GM12878 (cell line): ENCODE data around the gene VCAM1. TPM values are rescaled to one million over a fixed set of nuclear protein-coding genes. Genes with fewer than 3 reads are reported as not detected.

ENCODE experiments used
- ATAC-seq: fragments of 200-7000 bp; cut with Tn5 transposase; 3 replicates; pipeline ENCODE4 v1.9.1; 2020; ENCODE audit warnings: mild to moderate bottlenecking, moderate library complexity
- BruUV-seq: library from RNA; stranded (reverse); fragments of 400-500 nt; replicated peaks from 2 replicates; lab custom pipeline; 2021; lab: Mats Ljungman, UMichigan
- CTCF ChIA-PET: fragments of 300-600 bp; sonication (Branson Sonifier 250); formaldehyde crosslinking; extraction: SDS; loops from one replicate; lab custom pipeline; 2021; ENCODE audit warnings: inconsistent platforms; lab: Yijun Ruan, JAX
- POLR2A ChIA-PET: fragments of 350-600 bp; formaldehyde crosslinking; extraction: SDS; loops from one replicate; lab custom pipeline; 2021; ENCODE audit warnings: inconsistent platforms; lab: Charles Lee
- RAD21 ChIA-PET: fragments of 300-600 bp; sonication (Branson Sonifier 250); formaldehyde crosslinking; loops from one replicate; lab custom pipeline; 2023; ENCODE audit warnings: antibody characterized with exemption; ENCODE audit not compliant: unreplicated experiment; lab: Charles Lee
- SMC1A ChIA-PET: fragments of 300-600 bp; sonication (Branson Sonifier 250); formaldehyde crosslinking; loops from one replicate; lab custom pipeline; 2023; ENCODE audit not compliant: unreplicated experiment, uncharacterized antibody; lab: Charles Lee
- DNase-seq: peaks from one replicate; pipeline ENCODE4 v3.0.0-alpha.2; 2011; ENCODE audit warnings: low read depth, low spot score
- FAIRE-seq: peaks from 3 replicates; lab custom pipeline; 2011; peaks lifted over from hg19 to GRCh38; lab: Jason Lieb, UNC
- H2AFZ ChIP-seq: 2 replicates; pipeline ENCODE4 v1.6.0; 2011; ENCODE audit warnings: low read depth, low read length, control low read depth; ENCODE audit not compliant: control insufficient read depth
- H3K27ac ChIP-seq: 2 replicates; pipeline ENCODE4 v1.5.1; 2011; ENCODE audit warnings: control low read depth; ENCODE audit not compliant: control insufficient read depth, insufficient read depth
- H3K27me3 ChIP-seq, 2 experiments: replicated peaks in 1 of 2; 2 replicates each; pipeline versions ENCODE4 v1.6.0 to v1.6.1; 2011; ENCODE audit warnings: low read length in 1 of 2; ENCODE audit not compliant: control insufficient read depth in 2 of 2, insufficient read depth in 2 of 2
- H3K36me3 ChIP-seq, 2 experiments: 2 replicates each; pipeline ENCODE4 v1.5.1; 2011; ENCODE audit warnings: low read length in 1 of 2; ENCODE audit not compliant: control insufficient read depth in 2 of 2, insufficient read depth in 2 of 2
- H3K4me1 ChIP-seq: 2 replicates; pipeline ENCODE4 v1.6.1; 2011; ENCODE audit warnings: mild to moderate bottlenecking, low read length, moderate library complexity, mixed read lengths; ENCODE audit not compliant: control insufficient read depth, insufficient read depth
- H3K4me2 ChIP-seq: 2 replicates; pipeline ENCODE4 v1.6.0; 2011; ENCODE audit warnings: control low read depth; ENCODE audit not compliant: control insufficient read depth, insufficient read depth
- H3K4me3 ChIP-seq: fragments of 200-600 bp; sonication (generic); 2 replicates; pipeline ENCODE4 v1.5.1; 2016
- H3K79me2 ChIP-seq: 2 replicates; pipeline ENCODE4 v1.6.0; 2011; ENCODE audit warnings: low read length; ENCODE audit not compliant: control insufficient read depth, insufficient read depth
- H3K9ac ChIP-seq: 2 replicates; pipeline ENCODE4 v1.8.0; 2011; ENCODE audit warnings: low read length, control low read depth, mixed read lengths; ENCODE audit not compliant: control insufficient read depth, insufficient read depth
- H3K9me3 ChIP-seq: replicated peaks from 3 replicates; pipeline ENCODE4 v1.5.1; 2011; ENCODE audit warnings: mild to moderate bottlenecking, low read length; ENCODE audit not compliant: control insufficient read depth, insufficient read depth
- H4K20me1 ChIP-seq: 2 replicates; pipeline ENCODE4 v1.6.0; 2011; ENCODE audit not compliant: control insufficient read depth, insufficient read depth
- BACH1 ChIP-seq: fragments of 450-650 bp; IDR thresholded peaks from 2 replicates; pipeline ENCODE4 v1.6.1; 2017; ENCODE audit warnings: mild to moderate bottlenecking, borderline replicate concordance
- CEBPB ChIP-seq, 2 experiments: fragments of 150-350 bp in 1 of 2; IDR thresholded peaks; 2 replicates each; pipeline ENCODE4 v1.6.1; 2012 to 2014; ENCODE audit warnings: low read depth in 2 of 2, low read length in 2 of 2, borderline replicate concordance in 1 of 2, inconsistent platforms in 1 of 2
- CHD4 ChIP-seq: fragments of 200-600 bp; sonication (generic); IDR thresholded peaks from 2 replicates; pipeline ENCODE4 v1.6.1; 2016; ENCODE audit warnings: mild to moderate bottlenecking
- CREB1 ChIP-seq: IDR thresholded peaks from 2 replicates; pipeline ENCODE4 v1.6.1; 2012; ENCODE audit warnings: low read depth, mild to moderate bottlenecking, inconsistent platforms
- DPF2 ChIP-seq: fragments of 450-650 bp; IDR thresholded peaks from 2 replicates; pipeline ENCODE4 v1.6.1; 2017; ENCODE audit warnings: mild to moderate bottlenecking
- EZH2 ChIP-seq: IDR thresholded peaks from 2 replicates; pipeline ENCODE4 v1.6.1; 2012; ENCODE audit warnings: low read depth, mild to moderate bottlenecking, control low read depth, inconsistent platforms, low read length, borderline replicate concordance; ENCODE audit not compliant: control insufficient read depth
- GATAD2B ChIP-seq: fragments of 450-650 bp; conservative IDR thresholded peaks from 2 replicates; pipeline ENCODE4 v1.6.1; 2017; ENCODE audit warnings: low read depth, mild to moderate bottlenecking, moderate library complexity
- HDAC2 ChIP-seq: fragments of 200-600 bp; sonication (generic); IDR thresholded peaks from 2 replicates; pipeline ENCODE4 v1.6.1; 2017
- PAX8 ChIP-seq: fragments of 450-650 bp; IDR thresholded peaks from 2 replicates; pipeline ENCODE4 v1.6.1; 2017; ENCODE audit warnings: mild to moderate bottlenecking, moderate library complexity
- POLR2AphosphoS5 ChIP-seq: IDR thresholded peaks from 2 replicates; pipeline ENCODE4 v1.6.1; 2011; ENCODE audit warnings: mild to moderate bottlenecking, low read length, inconsistent platforms
- RELA ChIP-seq: fragments of 450-650 bp; IDR thresholded peaks from 2 replicates; pipeline ENCODE4 v1.8.0; 2014; ENCODE audit warnings: borderline replicate concordance; ENCODE audit not compliant: partially characterized antibody
- SIN3A ChIP-seq: IDR thresholded peaks from 2 replicates; pipeline ENCODE4 v1.6.1; 2012; ENCODE audit warnings: low read depth, low read length, improper control_type of control experiment
- SIX5 ChIP-seq: IDR thresholded peaks from 2 replicates; pipeline ENCODE4 v1.6.1; 2011; ENCODE audit warnings: mild to moderate bottlenecking, low read depth, low read length, moderate library complexity; ENCODE audit not compliant: severe bottlenecking
- SMAD5 ChIP-seq: IDR thresholded peaks from 2 replicates; pipeline ENCODE4 v1.6.1; 2016; ENCODE audit warnings: antibody characterized with exemption, low read depth
- SUZ12 ChIP-seq: fragments of 200-600 bp; sonication (generic); IDR thresholded peaks from one replicate; pipeline ENCODE4 v1.6.1; 2018; ENCODE audit warnings: antibody characterized with exemption, mild to moderate bottlenecking; ENCODE audit not compliant: unreplicated experiment
- TCF12 ChIP-seq: IDR thresholded peaks from 2 replicates; pipeline ENCODE4 v1.6.1; 2011; ENCODE audit warnings: low read depth, mild to moderate bottlenecking, low read length
- YBX1 ChIP-seq: fragments of 450-650 bp; IDR thresholded peaks from 2 replicates; pipeline ENCODE4 v1.6.1; 2016; ENCODE audit warnings: antibody characterized with exemption
- WGBS: methylation state at CpG from one replicate; pipeline ENCODE4 v1.1.6; 2016; ENCODE audit warnings: low lambda C conversion rate; ENCODE audit not compliant: insufficient replicate concordance, insufficient coverage; ENCODE audit errors: missing lambda C conversion rate; 5-methylcytosine and 5-hydroxymethylcytosine counted together
- in situ Hi-C: fragments of 300-500 bp; cut with MboI; formaldehyde crosslinking; loops from 9 replicates; pipeline ENCODE4 v1.14.3; 2018; ENCODE audit warnings: mixed read lengths
- intact Hi-C: fragments of 100-400 bp; cut with micrococcal nuclease; formaldehyde crosslinking; loops from one replicate; pipeline ENCODE4 v1.14.2; 2022; ENCODE audit not compliant: unreplicated experiment
- polyA plus RNA-seq, 11 experiments: library from polyadenylated mRNA; depleted of rRNA in 4 of 11; unstranded in 6 of 11; stranded (reverse) in 5 of 11; fragments of >200 nt; fragmentation: Nextera tagmentation in 4 of 11; fragmentation: Illumina TruSeq in 1 of 11; extraction: Ambion mirVana in 4 of 11; extraction: Trizol in 1 of 11; gene quantifications; 1 replicate in 1 of 11; 2 replicates in 10 of 11; pipeline versions ENCODE4 v1.2.1 to v1.2.3, GENCODE V29; 2011 to 2016; ENCODE audit warnings: inconsistent platforms in 2 of 11, missing spikeins in 2 of 11, low read depth in 1 of 11
- total RNA-seq, 4 experiments: library from RNA; depleted of rRNA in 3 of 4; stranded (reverse); fragments of >200 nt in 3 of 4; fragmentation: Illumina TruSeq in 1 of 4; extraction: Trizol in 1 of 4; gene quantifications; 2 replicates each; pipeline versions ENCODE4 v1.2.1 to v1.2.3, GENCODE V29; 2013 to 2021
- TF ChIP-seq, protein P1 (sequence below): fragments of 450-650 bp; IDR thresholded peaks from 2 replicates; pipeline ENCODE4 v1.6.1; 2017; ENCODE audit warnings: mild to moderate bottlenecking, moderate library complexity
- TF ChIP-seq, protein P2 (sequence below): IDR thresholded peaks from 2 replicates; pipeline ENCODE4 v1.6.1; 2011; ENCODE audit warnings: low read depth, mild to moderate bottlenecking, low read length, moderate library complexity, borderline replicate concordance; ENCODE audit errors: extremely low read depth
- TF ChIP-seq, protein P3 (sequence below): IDR thresholded peaks from 2 replicates; pipeline ENCODE4 v1.6.1; 2012; ENCODE audit warnings: low read length, inconsistent platforms

Gene VCAM1
- total and polyA plus RNA-seq, 10 of the 15 experiments (the other 5 are each of a cell fraction or from before 2014, with no cell fraction given), result 5.0 to 13.6 (median 7.4) TPM

DNA sequence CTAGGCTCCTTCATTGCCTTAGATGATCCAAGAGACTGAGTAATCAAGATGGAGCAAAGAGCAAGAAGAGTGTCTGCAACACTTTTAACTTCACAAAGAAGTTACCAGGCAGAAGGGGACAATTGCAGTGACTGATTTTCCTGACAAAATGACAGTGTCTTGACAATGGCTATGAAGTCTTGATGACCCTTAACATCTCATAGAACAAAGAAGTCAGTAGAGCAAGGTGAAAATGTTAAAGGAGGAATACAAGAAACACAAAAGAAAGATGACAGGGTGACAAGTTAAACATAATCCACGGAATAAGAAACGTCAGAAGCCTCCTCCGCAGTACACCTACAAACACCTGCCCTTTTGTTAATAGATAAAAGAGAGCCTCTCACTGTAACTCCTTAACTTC lies 15.1 kb upstream of the VCAM1 start (continued):
- TF ChIP-seq, protein P1, sequence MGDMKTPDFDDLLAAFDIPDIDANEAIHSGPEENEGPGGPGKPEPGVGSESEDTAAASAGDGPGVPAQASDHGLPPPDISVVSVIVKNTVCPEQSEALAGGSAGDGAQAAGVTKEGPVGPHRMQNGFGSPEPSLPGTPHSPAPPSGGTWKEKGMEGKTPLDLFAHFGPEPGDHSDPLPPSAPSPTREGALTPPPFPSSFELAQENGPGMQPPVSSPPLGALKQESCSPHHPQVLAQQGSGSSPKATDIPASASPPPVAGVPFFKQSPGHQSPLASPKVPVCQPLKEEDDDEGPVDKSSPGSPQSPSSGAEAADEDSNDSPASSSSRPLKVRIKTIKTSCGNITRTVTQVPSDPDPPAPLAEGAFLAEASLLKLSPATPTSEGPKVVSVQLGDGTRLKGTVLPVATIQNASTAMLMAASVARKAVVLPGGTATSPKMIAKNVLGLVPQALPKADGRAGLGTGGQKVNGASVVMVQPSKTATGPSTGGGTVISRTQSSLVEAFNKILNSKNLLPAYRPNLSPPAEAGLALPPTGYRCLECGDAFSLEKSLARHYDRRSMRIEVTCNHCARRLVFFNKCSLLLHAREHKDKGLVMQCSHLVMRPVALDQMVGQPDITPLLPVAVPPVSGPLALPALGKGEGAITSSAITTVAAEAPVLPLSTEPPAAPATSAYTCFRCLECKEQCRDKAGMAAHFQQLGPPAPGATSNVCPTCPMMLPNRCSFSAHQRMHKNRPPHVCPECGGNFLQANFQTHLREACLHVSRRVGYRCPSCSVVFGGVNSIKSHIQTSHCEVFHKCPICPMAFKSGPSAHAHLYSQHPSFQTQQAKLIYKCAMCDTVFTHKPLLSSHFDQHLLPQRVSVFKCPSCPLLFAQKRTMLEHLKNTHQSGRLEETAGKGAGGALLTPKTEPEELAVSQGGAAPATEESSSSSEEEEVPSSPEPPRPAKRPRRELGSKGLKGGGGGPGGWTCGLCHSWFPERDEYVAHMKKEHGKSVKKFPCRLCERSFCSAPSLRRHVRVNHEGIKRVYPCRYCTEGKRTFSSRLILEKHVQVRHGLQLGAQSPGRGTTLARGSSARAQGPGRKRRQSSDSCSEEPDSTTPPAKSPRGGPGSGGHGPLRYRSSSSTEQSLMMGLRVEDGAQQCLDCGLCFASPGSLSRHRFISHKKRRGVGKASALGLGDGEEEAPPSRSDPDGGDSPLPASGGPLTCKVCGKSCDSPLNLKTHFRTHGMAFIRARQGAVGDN, result no peak
- TF ChIP-seq CHD4 (no peak), BACH1 (no peak)

DNA sequence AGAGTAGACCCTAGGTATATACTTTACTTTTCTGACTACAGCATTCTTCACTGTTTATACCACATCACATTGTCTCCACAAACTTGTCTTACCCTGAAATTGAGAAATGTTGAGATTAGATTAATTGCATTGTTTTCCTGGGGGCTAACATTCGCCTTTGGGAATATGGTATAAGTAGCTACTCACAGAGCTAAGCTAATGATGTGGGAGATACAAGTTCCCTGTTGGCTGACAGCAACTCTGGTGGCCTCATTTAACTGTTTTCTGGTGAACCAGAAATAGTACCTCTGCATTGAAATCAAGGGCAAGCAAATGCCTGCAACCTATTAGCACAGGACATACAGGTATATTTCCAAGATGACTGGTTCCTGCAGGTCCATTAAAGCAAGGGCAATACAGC lies 13.2 kb upstream of the VCAM1 start:
- WGBS, result 26% methylated on average over 1 of the region's 1 CpG
- no peaks in the 10 kb centered on the region for H3K36me3 ChIP-seq
- no peak for DNase-seq
- ChIA-PET CTCF (no interaction called here), RAD21 (no interaction called here), SMC1A (interaction anchor here (1.0 to 1.4 kb wide), 2 partner anchors 10 to 23 kb away, joined by 3 read pairs; no protein-coding TSS in a partner anchor), POLR2A (no interaction called here)
- in situ Hi-C loops, result no loop called here
- H4K20me1 ChIP-seq, result no peaks in the 10 kb centered on the region
- H3K27ac ChIP-seq, result no peak overlapping the region
- H3K4me3 ChIP-seq, result no peak overlapping the region
- no peak overlapping the region for H3K4me2 ChIP-seq
- no peaks in the 10 kb centered on the region for H3K79me2 ChIP-seq
- no peaks in the 10 kb centered on the region for H3K4me1 ChIP-seq
- no peak for ATAC-seq
- 0 out of 4 replicates have a peak, but pooled peaks cover 0 to 3% of the 10 kb centered on the region in 2 experiments for H3K27me3 ChIP-seq
- intact Hi-C loops, result no loop called here
- no peaks in the 10 kb centered on the region for H3K9me3 ChIP-seq
- no TSS peak for BruUV-seq
- no peak overlapping the region for H2AFZ ChIP-seq
- no peak for FAIRE-seq
- H3K9ac ChIP-seq, result no peak overlapping the region
- TF ChIP-seq TCF12 (no peak), SUZ12 (no peak), SIX5 (no peak), GATAD2B (no peak), RELA (no peak), PAX8 (no peak), SMAD5 (no peak), YBX1 (no peak), DPF2 (no peak), HDAC2 (no peak), CEBPB (IDR thresholded peaks at IDR 0.05; ENCODE audit: borderline replicate concordance in 1 of 2, low read depth in 2 of 2, low read length in 2 of 2) (no peak), SIN3A (no peak), POLR2AphosphoS5 (no peak), EZH2 (no peak), CREB1 (no peak)
- TF ChIP-seq, protein P2, sequence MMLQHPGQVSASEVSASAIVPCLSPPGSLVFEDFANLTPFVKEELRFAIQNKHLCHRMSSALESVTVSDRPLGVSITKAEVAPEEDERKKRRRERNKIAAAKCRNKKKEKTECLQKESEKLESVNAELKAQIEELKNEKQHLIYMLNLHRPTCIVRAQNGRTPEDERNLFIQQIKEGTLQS, result no peak
- TF ChIP-seq, protein P3, sequence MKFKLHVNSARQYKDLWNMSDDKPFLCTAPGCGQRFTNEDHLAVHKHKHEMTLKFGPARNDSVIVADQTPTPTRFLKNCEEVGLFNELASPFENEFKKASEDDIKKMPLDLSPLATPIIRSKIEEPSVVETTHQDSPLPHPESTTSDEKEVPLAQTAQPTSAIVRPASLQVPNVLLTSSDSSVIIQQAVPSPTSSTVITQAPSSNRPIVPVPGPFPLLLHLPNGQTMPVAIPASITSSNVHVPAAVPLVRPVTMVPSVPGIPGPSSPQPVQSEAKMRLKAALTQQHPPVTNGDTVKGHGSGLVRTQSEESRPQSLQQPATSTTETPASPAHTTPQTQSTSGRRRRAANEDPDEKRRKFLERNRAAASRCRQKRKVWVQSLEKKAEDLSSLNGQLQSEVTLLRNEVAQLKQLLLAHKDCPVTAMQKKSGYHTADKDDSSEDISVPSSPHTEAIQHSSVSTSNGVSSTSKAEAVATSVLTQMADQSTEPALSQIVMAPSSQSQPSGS, result no peak
